Mesenteric fat pad (tissue), 1 donor: ENCODE data around the gene MRPS18A. TPM values are rescaled to one million over a fixed set of nuclear protein-coding genes. Genes with fewer than 3 reads are reported as not detected.

Source experiments
- DNase-seq: peaks from one replicate; pipeline ENCODE4 v3.0.0-alpha.2; 2020; ENCODE audit warnings: low spot score
- total RNA-seq: library from RNA; stranded (reverse); fragmentation: NEBNext Ultra II Directional; extraction: Animal tissue kit (Norgen Biotek cat#: 25700); gene quantifications from one replicate; pipeline ENCODE4 v1.2.1, GENCODE V29; 2021
- donor health status: DM: yes; HTN: yes; CAD: no.

Gene MRPS18A
- total RNA-seq, 1 donor from 2014 or later: 34.5 TPM

DNA sequence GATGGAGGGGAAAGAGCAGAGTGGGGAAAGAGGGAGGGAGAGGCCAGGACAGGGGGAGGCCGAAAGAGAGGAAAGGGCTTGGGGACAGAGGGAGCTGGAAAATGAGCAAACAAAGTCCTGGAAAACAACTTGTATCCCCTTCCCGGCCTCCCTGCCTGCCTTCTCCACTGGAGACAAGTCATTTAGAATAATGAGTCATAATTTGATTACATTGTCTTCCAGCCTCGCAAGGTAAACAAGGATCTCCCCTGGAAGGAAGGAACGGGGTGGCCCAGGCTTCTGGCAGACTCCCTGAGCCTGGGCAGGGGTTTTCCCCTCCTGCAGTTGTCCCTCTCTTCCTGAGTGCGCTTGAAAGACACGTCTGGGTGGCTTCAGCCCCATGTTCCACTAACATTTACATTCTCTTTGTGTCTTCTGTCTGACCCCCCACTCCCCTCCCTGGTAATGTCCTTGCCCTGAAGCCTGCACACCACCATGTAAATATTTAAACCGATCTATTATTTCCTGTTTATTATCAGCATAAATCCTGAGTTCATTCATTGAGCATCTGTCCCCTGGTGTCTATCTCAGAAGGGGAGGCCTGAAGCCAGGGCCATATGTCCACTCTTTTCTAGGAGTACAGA lies 12.1 kb upstream of the MRPS18A start:
- DNase-seq: no peak

GRCh38 chr6:43698584-43699349 lies 11.2 kb upstream of the MRPS18A start:
- no peak for DNase-seq

- no peak for DNase-seq
These were observed 9.8 kb upstream of the MRPS18A start for GRCh38 chr6:43697421-43697820.

- no peak for DNase-seq
These were observed 8.3 kb upstream of the MRPS18A start for GRCh38 chr6:43695967-43696291.

- no peak for DNase-seq
These were observed 7.8 kb upstream of the MRPS18A start for GRCh38 chr6:43695215-43695966.

GRCh38 chr6:43689421-43689820 lies 1.8 kb upstream of the MRPS18A start:
- DNase-seq: no peak

GRCh38 chr6:43687079-43687436 lies 533 bp downstream of the MRPS18A start:
- DNase-seq: no peak

DNA sequence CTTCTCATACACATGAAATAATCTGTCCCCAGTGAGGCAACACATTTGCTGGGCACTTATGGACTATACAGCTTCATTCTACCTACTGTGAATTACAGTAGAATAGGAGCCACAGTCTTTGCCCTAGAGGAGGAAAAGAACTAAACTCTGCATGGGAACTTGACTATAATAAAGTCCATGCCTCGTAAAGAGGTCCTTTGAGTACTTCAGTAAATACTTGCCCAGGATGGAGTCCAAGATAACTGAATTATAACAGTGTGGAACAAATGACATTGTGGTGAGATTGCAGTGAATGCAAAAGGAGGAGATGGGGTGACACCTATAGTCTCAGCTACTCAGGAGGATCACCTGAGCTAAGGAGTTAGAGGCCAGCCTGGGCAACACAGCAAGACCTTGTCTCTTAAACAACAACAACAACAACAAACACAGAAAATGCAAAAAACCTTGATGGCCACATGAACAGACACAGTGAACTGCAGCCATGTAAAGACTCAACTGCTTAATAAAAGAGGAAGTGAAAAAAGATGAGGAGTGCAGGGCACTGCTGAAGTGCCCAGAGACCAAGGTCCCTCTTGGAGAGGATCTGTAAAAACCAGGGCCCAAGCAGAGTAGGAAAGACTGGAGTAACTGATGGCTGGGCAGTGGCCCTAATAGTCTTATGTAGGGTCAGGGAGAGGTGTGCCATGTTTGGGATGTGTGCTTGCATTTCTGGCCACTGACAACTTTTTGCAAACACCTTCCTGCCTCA lies 3.7 kb downstream of the MRPS18A start:
- no peak for DNase-seq

GRCh38 chr6:43682724-43683429 lies 4.7 kb downstream of the MRPS18A start:
- DNase-seq: no peak

DNA sequence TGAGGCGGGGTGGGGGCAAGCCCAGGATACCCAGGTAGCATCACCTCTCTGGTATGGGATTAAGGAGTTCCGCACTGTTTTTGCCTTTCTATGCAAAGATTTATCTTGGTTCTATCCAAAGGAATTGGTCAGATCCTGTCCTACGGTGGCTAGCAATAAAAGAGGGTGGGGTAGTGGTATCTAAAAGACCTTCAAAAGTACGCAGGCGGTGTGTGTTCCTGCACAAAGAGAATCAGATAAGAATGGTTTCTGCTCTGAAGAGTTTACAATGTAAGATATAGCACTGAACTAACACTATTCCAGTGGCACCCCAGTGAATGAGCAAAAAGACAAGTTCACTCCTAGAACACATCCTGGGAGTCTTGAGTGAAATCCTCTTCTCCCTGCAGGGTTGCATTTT lies 6.3 kb downstream of the MRPS18A start:
- DNase-seq: no peak

GRCh38 chr6:43680308-43681200 lies 7.0 kb downstream of the MRPS18A start:
- DNase-seq: no peak

- no peak for DNase-seq
These were observed 8.5 kb downstream of the MRPS18A start for GRCh38 chr6:43679057-43679456.

DNA sequence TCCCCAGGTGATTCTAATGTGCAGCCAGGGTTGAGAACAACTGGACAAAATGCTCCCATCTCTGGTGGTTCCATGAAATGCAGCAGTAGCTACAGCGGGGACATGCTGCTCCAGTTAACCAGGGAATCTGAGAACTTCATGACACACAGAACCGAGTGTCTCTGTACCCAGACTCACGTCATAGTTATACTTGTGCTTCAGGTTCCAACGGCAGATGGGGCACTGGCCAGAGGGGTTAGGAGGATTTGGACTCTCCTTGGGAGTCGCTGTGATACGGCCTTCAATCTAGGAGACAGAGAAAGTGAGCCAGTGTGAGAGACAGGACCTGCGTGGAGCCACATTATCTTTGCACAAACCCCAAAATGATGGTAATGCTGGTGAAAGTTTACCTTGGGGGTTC lies 9.2 kb downstream of the MRPS18A start:
- DNase-seq: no peak

GRCh38 chr6:43677759-43678158 lies 9.8 kb downstream of the MRPS18A start:
- no peak for DNase-seq

DNA sequence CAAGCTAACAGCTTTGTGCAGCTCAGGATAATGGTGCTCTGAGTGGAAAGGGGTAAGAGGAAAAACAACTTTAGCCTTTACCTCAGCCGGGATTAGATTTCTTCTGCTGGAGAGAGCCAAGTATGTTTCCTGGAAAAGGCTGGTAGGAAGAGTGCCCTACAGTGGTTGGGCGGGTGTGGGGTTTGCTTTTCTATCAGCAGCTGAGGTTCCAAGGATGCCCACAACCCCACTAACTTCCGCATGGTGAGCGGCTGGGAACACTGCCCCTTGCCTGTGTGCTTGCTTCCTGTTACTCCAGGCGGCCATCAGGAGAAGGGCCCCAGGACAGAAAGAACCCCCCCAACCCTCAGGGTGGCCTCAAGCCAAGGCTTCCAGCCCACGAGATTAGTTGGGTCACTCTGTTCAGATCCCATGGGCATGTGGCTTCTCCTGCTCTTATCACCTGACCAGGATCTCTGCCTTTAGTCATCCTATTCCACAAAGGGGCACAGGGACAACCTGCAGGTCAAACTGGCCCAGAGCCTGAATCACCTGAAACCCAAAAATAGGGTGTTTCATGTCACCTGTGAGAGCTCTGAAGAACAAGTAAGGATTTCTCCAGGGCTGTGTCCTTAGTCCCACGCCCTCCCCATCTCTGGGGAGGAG lies 10.5 kb downstream of the MRPS18A start:
- DNase-seq: no peak

DNA sequence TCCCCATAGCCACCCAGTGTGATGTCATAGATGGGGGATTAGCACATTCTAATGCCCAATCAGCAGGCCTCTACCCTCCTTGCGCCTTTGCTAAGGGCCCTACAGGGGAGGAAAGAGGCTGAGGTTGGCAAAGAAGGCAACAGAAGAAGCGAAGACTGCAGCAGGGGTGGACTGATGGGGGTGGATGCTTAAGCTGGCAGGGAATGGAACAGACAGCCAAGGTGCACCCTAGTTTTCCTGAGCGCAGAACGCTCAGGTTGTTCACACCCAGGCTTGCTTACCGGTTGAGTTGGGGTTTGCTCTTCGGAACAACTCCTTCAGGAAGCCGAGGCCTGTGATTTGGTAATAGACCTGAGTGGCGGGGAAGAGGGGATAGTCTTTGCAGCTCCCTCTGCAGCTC lies 12.7 kb downstream of the MRPS18A start:
- DNase-seq: no peak

- no peak for DNase-seq
These were observed 13.3 kb downstream of the MRPS18A start for GRCh38 chr6:43674291-43674690.

DNA sequence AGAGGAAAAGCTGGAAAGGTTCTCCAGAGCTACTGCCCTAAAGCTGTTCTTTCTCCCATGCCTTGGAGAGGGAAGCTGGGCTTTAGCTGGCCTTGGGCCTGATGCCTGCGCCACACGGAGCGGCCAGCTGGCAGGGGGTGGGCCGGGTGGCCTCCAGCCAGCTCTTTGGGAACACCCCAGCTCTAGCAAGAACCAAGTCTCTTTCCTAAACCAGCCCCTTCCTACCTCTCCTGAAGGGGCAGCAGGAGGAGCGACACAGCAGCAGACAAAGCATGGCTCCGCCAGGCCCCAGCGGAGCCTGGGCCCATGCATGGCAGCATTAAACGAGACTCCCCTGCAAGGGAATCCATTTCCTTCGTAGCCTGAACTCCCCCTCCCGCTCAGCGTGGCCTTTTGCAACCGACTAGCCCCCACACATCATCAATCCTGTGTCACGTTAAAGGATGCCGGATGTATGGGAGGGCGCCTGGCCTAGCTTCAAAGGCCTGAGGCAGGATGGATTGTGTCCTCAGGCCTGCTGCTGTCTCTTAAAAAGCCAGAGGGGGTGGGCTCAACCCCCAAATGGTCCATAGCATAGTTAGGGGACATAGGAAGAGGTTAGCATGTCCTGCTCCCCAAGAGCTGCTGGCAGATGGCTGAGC lies 14.0 kb downstream of the MRPS18A start:
- no peak for DNase-seq
